Keratinocyte (primary cell): ENCODE measurements around the gene SELENON. TPM values are rescaled to one million over a fixed set of nuclear protein-coding genes. Genes with fewer than 3 reads are reported as not detected.

Experiments
- DNase-seq: peaks from one replicate; pipeline ENCODE4 v3.0.0-alpha.2; 2011; ENCODE audit warnings: low read depth, missing footprints, low spot score
- FAIRE-seq: peaks from 2 replicates; lab custom pipeline; 2011; peaks lifted over from hg19 to GRCh38; lab: Jason Lieb, UNC
- H2AFZ ChIP-seq: 2 replicates; pipeline ENCODE4 v1.6.0; 2012; ENCODE audit warnings: low read length, control low read depth, inconsistent platforms; ENCODE audit not compliant: control insufficient read depth
- H3K27ac ChIP-seq: 2 replicates; pipeline ENCODE4 v1.5.1; 2011; ENCODE audit warnings: low read length; ENCODE audit not compliant: control insufficient read depth, insufficient read depth
- H3K27me3 ChIP-seq: 3 replicates; pipeline ENCODE4 v1.6.0; 2011; ENCODE audit warnings: low read length; ENCODE audit not compliant: control insufficient read depth, insufficient read depth; ENCODE audit errors: extremely low read depth
- H3K36me3 ChIP-seq, 2 experiments: 2 replicates in 1 of 2; 3 replicates in 1 of 2; pipeline ENCODE4 v1.5.1; 2011; ENCODE audit warnings: low read length in 2 of 2, mild to moderate bottlenecking in 1 of 2; ENCODE audit not compliant: control insufficient read depth in 2 of 2, insufficient read depth in 2 of 2; ENCODE audit errors: extremely low read depth in 1 of 2
- H3K4me1 ChIP-seq: 3 replicates; pipeline ENCODE4 v1.5.1; 2011; ENCODE audit warnings: low read length; ENCODE audit not compliant: control insufficient read depth, insufficient read depth; ENCODE audit errors: extremely low read depth
- H3K4me2 ChIP-seq: 3 replicates; pipeline ENCODE4 v1.6.0; 2011; ENCODE audit warnings: low read depth, low read length; ENCODE audit not compliant: control insufficient read depth, insufficient read depth; ENCODE audit errors: extremely low read depth
- H3K4me3 ChIP-seq, 3 experiments: fragments of 200-600 bp in 1 of 3; sonication (generic) in 1 of 3; 2 replicates in 2 of 3; 3 replicates in 1 of 3; pipeline ENCODE4 v1.5.1; 2011 to 2016; ENCODE audit warnings: low read length in 3 of 3, mild to moderate bottlenecking in 3 of 3, control low read depth in 2 of 3, inconsistent platforms in 1 of 3, low read depth in 1 of 3, mixed read lengths in 1 of 3, mixed run types in 1 of 3, moderate library complexity in 1 of 3; ENCODE audit not compliant: control insufficient read depth in 2 of 3, insufficient read depth in 2 of 3; ENCODE audit errors: extremely low read depth in 1 of 3
- H3K79me2 ChIP-seq: 2 replicates; pipeline ENCODE4 v1.6.0; 2012; ENCODE audit warnings: low read length; ENCODE audit not compliant: control insufficient read depth, insufficient read depth
- H3K9ac ChIP-seq: 3 replicates; pipeline ENCODE4 v1.6.0; 2011; ENCODE audit warnings: low read length; ENCODE audit not compliant: control insufficient read depth, insufficient read depth; ENCODE audit errors: extremely low read depth
- H3K9me1 ChIP-seq: 3 replicates; pipeline ENCODE4 v1.6.0; 2011; ENCODE audit warnings: low read length; ENCODE audit not compliant: control insufficient read depth, insufficient read depth; ENCODE audit errors: extremely low read depth
- H3K9me3 ChIP-seq: 2 replicates; pipeline ENCODE4 v1.5.1; 2012; ENCODE audit warnings: low read depth, low read length; ENCODE audit not compliant: control insufficient read depth
- H4K20me1 ChIP-seq: 3 replicates; pipeline ENCODE4 v1.6.0; 2011; ENCODE audit warnings: low read length; ENCODE audit not compliant: control insufficient read depth, insufficient read depth; ENCODE audit errors: extremely low read depth
- CTCF ChIP-seq, 3 experiments: IDR thresholded peaks in 1 of 3; conservative IDR thresholded peaks in 1 of 3; optimal IDR thresholded peaks in 1 of 3; 2 replicates in 2 of 3; 3 replicates in 1 of 3; pipeline versions ENCODE3 to v1.5.1; 2011; ENCODE audit warnings: low read length in 3 of 3, mild to moderate bottlenecking in 3 of 3, moderate library complexity in 2 of 3, control low read depth in 1 of 3, inconsistent platforms in 1 of 3; ENCODE audit not compliant: insufficient read depth in 2 of 3; ENCODE audit errors: extremely low read depth in 1 of 3
- EZH2 ChIP-seq: IDR thresholded peaks from one replicate; pipeline ENCODE4 v1.6.1; 2012; ENCODE audit warnings: inconsistent platforms, mild to moderate bottlenecking, low read length, moderate library complexity
- dilution Hi-C: fragments of 300-500 bp; cut with MboI; formaldehyde crosslinking; loops from one replicate; pipeline ENCODE4 v1.7.0; 2020; ENCODE audit warnings: low sequenced_read_pairs; ENCODE audit not compliant: extremely low pct_ligation_motif_present
- polyA plus RNA-seq, 5 experiments: library from polyadenylated mRNA; depleted of rRNA in 3 of 5; stranded (reverse) in 3 of 5; stranded (forward) in 1 of 5; unstranded in 1 of 5; fragments of >200 nt; gene quantifications; 1 replicate in 1 of 5; 2 replicates in 3 of 5; 3 replicates in 1 of 5; pipeline versions ENCODE4 v1.2.1 to v1.2.3, GENCODE V29; 2011 to 2012; ENCODE audit warnings: missing spikeins in 2 of 5, low read depth in 1 of 5, low replicate concordance in 1 of 5

The SELENON gene
- polyA plus RNA-seq, 1 donor (not counting 4 experiments of a cell fraction or from before 2014, with no cell fraction given) = 15.4 TPM

GRCh38 chr1:25828491-25828890 lies 28.5 kb downstream of the SELENON start:
- H3K9me1 ChIP-seq = no peaks in the 10 kb centered on the region
- dilution Hi-C loops = no loop called here
- no peak overlapping the region for H3K9ac ChIP-seq
- no peaks in the 10 kb centered on the region for H3K27me3 ChIP-seq
- no peak overlapping the region for H3K4me2 ChIP-seq
- H3K9me3 ChIP-seq = no peaks in the 10 kb centered on the region
- no peaks in the 10 kb centered on the region for H3K79me2 ChIP-seq
- peaks cover 29 to 49% of the 10 kb centered on the region in 2 experiments for H3K36me3 ChIP-seq
- H3K4me1 ChIP-seq = peaks cover 16% of the 10 kb centered on the region
- no peak overlapping the region for H3K4me3 ChIP-seq
- H2AFZ ChIP-seq = no peak overlapping the region
- no peak overlapping the region for H3K27ac ChIP-seq
- TF ChIP-seq EZH2 (no peak), CTCF (optimal IDR thresholded peaks at IDR 0.05 in 1 of 3, IDR thresholded peaks at IDR 0.05 in 1 of 3, conservative IDR thresholded peaks at IDR 0.05 in 1 of 3; ENCODE audit: extremely low read depth in 1 of 3, insufficient read depth in 2 of 3, low read length in 3 of 3) (no peak)
- no peaks in the 10 kb centered on the region for H4K20me1 ChIP-seq
- FAIRE-seq = no peak
- no peak for DNase-seq

GRCh38 chr1:25829046-25829445 lies 29.1 kb downstream of the SELENON start:
- H3K36me3 ChIP-seq = peaks cover 29 to 48% of the 10 kb centered on the region in 2 experiments
- peaks cover 16% of the 10 kb centered on the region for H3K4me1 ChIP-seq
- H3K27me3 ChIP-seq = no peaks in the 10 kb centered on the region
- H3K79me2 ChIP-seq = no peaks in the 10 kb centered on the region
- H2AFZ ChIP-seq = no peak overlapping the region
- TF ChIP-seq CTCF (optimal IDR thresholded peaks at IDR 0.05 in 1 of 3, IDR thresholded peaks at IDR 0.05 in 1 of 3, conservative IDR thresholded peaks at IDR 0.05 in 1 of 3; ENCODE audit: extremely low read depth in 1 of 3, insufficient read depth in 2 of 3, low read length in 3 of 3) = no peak
- no peak for TF ChIP-seq EZH2
- dilution Hi-C loops = no loop called here
- no peaks in the 10 kb centered on the region for H3K9me1 ChIP-seq
- no peak overlapping the region for H3K4me2 ChIP-seq
- no peaks in the 10 kb centered on the region for H4K20me1 ChIP-seq
- DNase-seq (no peak), FAIRE-seq (no peak)
- H3K9me3 ChIP-seq = no peaks in the 10 kb centered on the region
- no peak overlapping the region for H3K9ac ChIP-seq
- H3K4me3 ChIP-seq = no peak overlapping the region
- H3K27ac ChIP-seq = no peak overlapping the region
